Neutrophil (primary cell): Measurements from ENCODE around the gene HOXA2.

ENCODE experiments used
- H3K27ac ChIP-seq: fragments of 200-600 bp; sonication (generic); 2 replicates; pipeline ENCODE4 v1.5.1; 2016; ENCODE audit warnings: mild to moderate bottlenecking, moderate library complexity
- H3K27me3 ChIP-seq: fragments of 200-600 bp; sonication (generic); 2 replicates; pipeline ENCODE4 v1.6.0; 2016; ENCODE audit warnings: mild to moderate bottlenecking
- H3K36me3 ChIP-seq: fragments of 200-600 bp; sonication (generic); 2 replicates; pipeline ENCODE4 v1.5.1; 2017
- H3K4me1 ChIP-seq, 2 experiments: fragments of 200-600 bp in 1 of 2; sonication (generic) in 1 of 2; 1 replicate in 1 of 2; 2 replicates in 1 of 2; pipeline versions ENCODE4 v1.5.1 to v1.6.1; 2013 to 2016; ENCODE audit warnings: low read depth in 1 of 2, low read length in 1 of 2, mild to moderate bottlenecking in 1 of 2, moderate library complexity in 1 of 2; ENCODE audit not compliant: control insufficient read depth in 1 of 2, insufficient read depth in 1 of 2
- H3K4me3 ChIP-seq, 2 experiments: fragments of 200-600 bp in 1 of 2; sonication (generic) in 1 of 2; 1 replicate in 1 of 2; 2 replicates in 1 of 2; pipeline ENCODE4 v1.5.1; 2013 to 2016; ENCODE audit warnings: low read depth in 1 of 2, low read length in 1 of 2, mild to moderate bottlenecking in 1 of 2, moderate library complexity in 1 of 2
- H3K9me3 ChIP-seq: fragments of 200-600 bp; sonication (generic); 2 replicates; pipeline ENCODE4 v1.5.1; 2016
- TF ChIP-seq, protein P1 (sequence below): fragments of 200-600 bp; sonication (generic); IDR thresholded peaks from 2 replicates; pipeline ENCODE4 v1.5.1; 2016; ENCODE audit warnings: antibody characterized with exemption

Gene HOXA2

GRCh38 chr7:27088002-27088922 is 14.2 kb downstream of the HOXA2 start:
- H3K27me3 ChIP-seq, result peaks cover 94% of the 10 kb centered on the region
- H3K9me3 ChIP-seq, result no peaks in the 10 kb centered on the region
- H3K4me3 ChIP-seq, result peak overlapping the region in 1 of 2 experiments; percentile 7
- H3K27ac ChIP-seq, result no peak overlapping the region
- H3K36me3 ChIP-seq, result no peaks in the 10 kb centered on the region
- peaks cover 0 to 9% of the 10 kb centered on the region in 2 experiments for H3K4me1 ChIP-seq
- TF ChIP-seq, protein P1, sequence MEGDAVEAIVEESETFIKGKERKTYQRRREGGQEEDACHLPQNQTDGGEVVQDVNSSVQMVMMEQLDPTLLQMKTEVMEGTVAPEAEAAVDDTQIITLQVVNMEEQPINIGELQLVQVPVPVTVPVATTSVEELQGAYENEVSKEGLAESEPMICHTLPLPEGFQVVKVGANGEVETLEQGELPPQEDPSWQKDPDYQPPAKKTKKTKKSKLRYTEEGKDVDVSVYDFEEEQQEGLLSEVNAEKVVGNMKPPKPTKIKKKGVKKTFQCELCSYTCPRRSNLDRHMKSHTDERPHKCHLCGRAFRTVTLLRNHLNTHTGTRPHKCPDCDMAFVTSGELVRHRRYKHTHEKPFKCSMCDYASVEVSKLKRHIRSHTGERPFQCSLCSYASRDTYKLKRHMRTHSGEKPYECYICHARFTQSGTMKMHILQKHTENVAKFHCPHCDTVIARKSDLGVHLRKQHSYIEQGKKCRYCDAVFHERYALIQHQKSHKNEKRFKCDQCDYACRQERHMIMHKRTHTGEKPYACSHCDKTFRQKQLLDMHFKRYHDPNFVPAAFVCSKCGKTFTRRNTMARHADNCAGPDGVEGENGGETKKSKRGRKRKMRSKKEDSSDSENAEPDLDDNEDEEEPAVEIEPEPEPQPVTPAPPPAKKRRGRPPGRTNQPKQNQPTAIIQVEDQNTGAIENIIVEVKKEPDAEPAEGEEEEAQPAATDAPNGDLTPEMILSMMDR, result no peak

DNA sequence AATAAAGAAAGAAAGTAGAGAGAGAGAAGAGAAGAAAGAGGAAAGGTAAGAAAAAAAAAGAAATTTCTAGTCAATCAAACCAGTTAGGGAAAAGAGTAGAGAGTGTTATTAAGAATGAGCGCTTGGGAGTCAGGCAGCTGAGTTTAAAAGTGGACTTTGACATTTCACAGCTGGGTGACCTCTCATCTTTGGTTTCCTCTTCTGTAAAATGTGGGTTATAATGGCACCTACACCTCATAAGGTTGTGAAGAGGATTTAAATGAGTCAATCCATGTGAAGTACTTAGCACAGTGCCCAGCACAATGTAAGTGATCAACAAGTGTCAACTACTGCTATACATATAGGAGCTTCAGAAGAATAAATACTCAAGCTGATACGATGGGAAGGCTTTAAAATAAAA is 18.8 kb downstream of the HOXA2 start:
- Histone ChIP-seq H3K4me3 (no peak overlapping the region), H3K27me3 (peaks cover 48% of the 10 kb centered on the region), H3K9me3 (no peaks in the 10 kb centered on the region), H3K4me1 (peaks cover 0 to 9% of the 10 kb centered on the region in 2 experiments), H3K36me3 (no peaks in the 10 kb centered on the region), H3K27ac (no peak overlapping the region)
- TF ChIP-seq, protein P1, result no peak

GRCh38 chr7:27082171-27082570 is 20.3 kb downstream of the HOXA2 start:
- H3K27ac ChIP-seq, result no peak overlapping the region
- no peak overlapping the region for H3K4me3 ChIP-seq
- peaks cover 33% of the 10 kb centered on the region for H3K27me3 ChIP-seq
- H3K9me3 ChIP-seq, result no peaks in the 10 kb centered on the region
- H3K36me3 ChIP-seq, result no peaks in the 10 kb centered on the region
- no peaks in the 10 kb centered on the region for H3K4me1 ChIP-seq
- TF ChIP-seq, protein P1, result no peak

DNA sequence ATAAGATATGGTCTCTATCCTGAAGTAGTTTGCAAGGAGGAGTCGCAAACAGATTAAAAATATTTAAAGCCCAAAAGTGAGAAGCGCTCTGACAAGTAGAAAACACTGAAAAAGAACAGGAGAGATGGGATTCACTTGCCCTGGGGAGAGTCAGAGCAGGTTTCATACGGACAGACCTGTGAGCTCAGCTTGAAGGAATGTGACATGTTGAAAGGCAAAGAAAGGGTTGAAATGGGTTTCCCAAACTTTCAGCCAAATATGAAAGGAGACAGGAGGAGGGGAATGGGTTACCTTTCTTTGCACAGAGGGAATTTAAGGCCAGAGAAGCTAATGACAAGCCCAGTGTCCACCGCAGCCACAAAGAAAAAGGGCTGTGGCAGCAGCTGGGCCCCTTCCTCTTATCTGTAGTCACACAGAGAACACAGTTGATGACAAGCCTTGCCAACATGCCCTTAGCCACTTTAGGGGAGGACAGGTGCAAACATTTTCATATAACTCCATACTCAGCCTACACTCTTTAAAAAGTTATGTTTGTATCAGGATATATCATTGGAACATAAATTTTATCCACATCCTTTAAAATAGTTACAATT is 21.5 kb downstream of the HOXA2 start:
- Histone ChIP-seq H3K4me1 (no peaks in the 10 kb centered on the region), H3K9me3 (no peaks in the 10 kb centered on the region), H3K27me3 (peaks cover 21% of the 10 kb centered on the region), H3K27ac (no peak overlapping the region), H3K4me3 (no peak overlapping the region), H3K36me3 (no peaks in the 10 kb centered on the region)
- TF ChIP-seq, protein P1, result no peak

DNA sequence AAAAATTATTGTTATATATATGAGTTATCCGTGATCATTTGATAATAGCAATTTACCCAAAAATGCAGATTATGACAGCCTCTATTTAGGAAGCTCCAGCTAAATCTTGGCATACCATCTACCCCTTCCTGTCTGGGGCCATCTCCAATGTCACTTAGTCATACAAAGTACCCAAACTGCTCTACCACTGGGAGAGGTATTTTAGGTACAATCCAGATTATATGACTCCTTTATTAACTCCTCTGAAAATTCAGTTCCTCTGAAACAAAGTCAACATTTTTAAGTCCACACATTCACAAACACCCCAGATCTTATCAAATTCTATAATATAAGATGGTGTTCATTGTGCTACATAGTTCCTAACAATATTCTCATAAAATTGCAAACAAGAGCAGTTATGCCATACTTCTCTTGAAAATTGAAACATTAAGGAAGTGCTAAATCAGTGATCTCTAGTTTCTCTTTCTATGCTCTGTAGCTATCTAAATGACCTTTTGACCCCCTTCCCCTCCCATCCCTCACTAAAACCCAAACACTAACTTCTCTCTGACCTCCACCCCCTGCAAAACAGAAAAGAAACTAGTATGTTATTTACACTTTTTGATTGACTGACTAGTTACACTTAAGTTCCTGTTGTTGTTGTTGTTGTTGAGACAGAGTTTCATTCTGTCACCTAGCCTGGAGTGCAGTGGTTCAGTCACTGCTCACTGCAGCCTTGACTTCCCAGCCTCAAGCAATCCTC is 23.1 kb downstream of the HOXA2 start:
- peaks cover 5% of the 10 kb centered on the region for H3K9me3 ChIP-seq
- peak overlapping the region; percentile 16 for H3K27ac ChIP-seq
- no peak overlapping the region for H3K4me3 ChIP-seq
- no peaks in the 10 kb centered on the region for H3K4me1 ChIP-seq
- TF ChIP-seq, protein P1, result no peak
- no peaks in the 10 kb centered on the region for H3K36me3 ChIP-seq
- peaks cover 14% of the 10 kb centered on the region for H3K27me3 ChIP-seq
